IMR-90 (cell line): ENCODE data around the gene TMEM9. TPM values are rescaled to one million over a fixed set of nuclear protein-coding genes. Genes with fewer than 3 reads are reported as not detected.

Source experiments
- ATAC-seq: fragments of 200-7000 bp; cut with Tn5 transposase; 2 replicates; pipeline ENCODE4 v1.9.1; 2020; ENCODE audit warnings: low read depth, mild to moderate bottlenecking, moderate library complexity
- BruUV-seq: library from RNA; stranded (reverse); fragments of 400-500 nt; replicated peaks from 2 replicates; lab custom pipeline; 2021; lab: Mats Ljungman, UMichigan
- CTCF ChIA-PET: fragments of 300-600 bp; formaldehyde crosslinking; extraction: SDS; loops from one replicate; lab custom pipeline; 2021; ENCODE audit warnings: antibody characterized with exemption; lab: Yijun Ruan, JAX
- POLR2A ChIA-PET: fragments of 300-600 bp; sonication (Branson Sonifier 250); formaldehyde crosslinking; loops from one replicate; lab custom pipeline; 2022; ENCODE audit warnings: antibody characterized with exemption; ENCODE audit not compliant: unreplicated experiment; lab: Charles Lee
- DNase-seq: peaks from one replicate; pipeline ENCODE4 v3.0.0; 2013
- H2AFZ ChIP-seq: replicated peaks from 2 replicates; pipeline ENCODE3; 2013; ENCODE audit warnings: low read length, mild to moderate bottlenecking; ENCODE audit not compliant: poor library complexity
- H2AK5ac ChIP-seq: 2 replicates; pipeline ENCODE4 v1.6.1; 2013; ENCODE audit warnings: low read depth, low read length, inconsistent platforms
- H2AK9ac ChIP-seq: replicated peaks from 2 replicates; pipeline ENCODE3; 2013; ENCODE audit warnings: mild to moderate bottlenecking, low read depth, low read length, moderate library complexity; ENCODE audit not compliant: poor library complexity
- H2BK120ac ChIP-seq: 2 replicates; pipeline ENCODE4 v1.6.1; 2013; ENCODE audit warnings: low read depth, low read length, inconsistent platforms
- H2BK15ac ChIP-seq: 3 replicates; pipeline ENCODE4 v1.6.1; 2013; ENCODE audit warnings: low read depth, low read length, inconsistent platforms
- H2BK20ac ChIP-seq: 2 replicates; pipeline ENCODE4 v1.6.1; 2013; ENCODE audit warnings: low read depth, mild to moderate bottlenecking, inconsistent platforms, low read length, moderate library complexity
- H2BK5ac ChIP-seq: 2 replicates; pipeline ENCODE4 v1.6.1; 2013; ENCODE audit warnings: mild to moderate bottlenecking, low read depth, low read length, inconsistent platforms; ENCODE audit not compliant: poor library complexity, severe bottlenecking
- H3K14ac ChIP-seq: replicated peaks from 2 replicates; pipeline ENCODE4 v1.6.1; 2013; ENCODE audit warnings: low read depth, low read length, inconsistent platforms
- H3K18ac ChIP-seq: 2 replicates; pipeline ENCODE4 v1.6.1; 2013; ENCODE audit warnings: low read depth, low read length, control low read depth
- H3K23ac ChIP-seq: 2 replicates; pipeline ENCODE4 v1.6.1; 2013; ENCODE audit warnings: low read depth, low read length, inconsistent platforms
- H3K27ac ChIP-seq: 2 replicates; pipeline ENCODE4 v1.5.1; 2013; ENCODE audit warnings: mild to moderate bottlenecking, control low read depth, low read length; ENCODE audit not compliant: insufficient read depth
- H3K27me3 ChIP-seq: 2 replicates; pipeline ENCODE4 v1.6.1; 2013; ENCODE audit warnings: low read length; ENCODE audit not compliant: control insufficient read depth, insufficient read depth
- H3K36me3 ChIP-seq: 2 replicates; pipeline ENCODE4 v1.6.1; 2013; ENCODE audit warnings: low read length, mixed read lengths; ENCODE audit not compliant: control insufficient read depth, insufficient read depth
- H3K4ac ChIP-seq: 2 replicates; pipeline ENCODE4 v1.6.1; 2013; ENCODE audit warnings: low read depth, low read length, inconsistent platforms
- H3K4me1 ChIP-seq: 2 replicates; pipeline ENCODE4 v1.6.1; 2013; ENCODE audit warnings: low read length, mixed read lengths; ENCODE audit not compliant: control insufficient read depth, insufficient read depth
- H3K4me2 ChIP-seq: 2 replicates; pipeline ENCODE4 v1.6.1; 2013; ENCODE audit warnings: low read depth, mild to moderate bottlenecking, control low read depth, low read length, moderate library complexity
- H3K4me3 ChIP-seq: 2 replicates; pipeline ENCODE4 v1.5.1; 2013; ENCODE audit warnings: low read depth, mild to moderate bottlenecking, control low read depth, low read length, moderate library complexity; ENCODE audit not compliant: insufficient read depth
- H3K56ac ChIP-seq: 2 replicates; pipeline ENCODE4 v1.6.1; 2013; ENCODE audit warnings: low read length, inconsistent platforms; ENCODE audit not compliant: insufficient read depth; ENCODE audit errors: extremely low read depth
- H3K79me1 ChIP-seq, 2 experiments: 2 replicates each; pipeline ENCODE4 v1.6.1; 2013; ENCODE audit warnings: low read length in 2 of 2, inconsistent platforms in 1 of 2, low read depth in 1 of 2
- H3K9ac ChIP-seq: 2 replicates; pipeline ENCODE4 v1.6.1; 2013; ENCODE audit warnings: low read depth, low read length, control low read depth
- H3K9me1 ChIP-seq: 2 replicates; pipeline ENCODE4 v1.6.1; 2013; ENCODE audit warnings: low read length, inconsistent platforms; ENCODE audit not compliant: insufficient read depth
- H3K9me3 ChIP-seq: 2 replicates; pipeline ENCODE4 v1.6.1; 2013; ENCODE audit warnings: low read length; ENCODE audit not compliant: control insufficient read depth, insufficient read depth
- H4K20me1 ChIP-seq: 2 replicates; pipeline ENCODE4 v1.6.1; 2013; ENCODE audit warnings: low read length, inconsistent platforms; ENCODE audit not compliant: insufficient read depth
- H4K5ac ChIP-seq: 2 replicates; pipeline ENCODE4 v1.6.1; 2013; ENCODE audit warnings: mild to moderate bottlenecking, low read depth, low read length, control low read depth
- H4K8ac ChIP-seq, 2 experiments: 2 replicates each; pipeline ENCODE4 v1.6.1; 2013; ENCODE audit warnings: low read depth in 2 of 2, low read length in 2 of 2, control low read depth in 1 of 2, inconsistent platforms in 1 of 2
- H4K91ac ChIP-seq: 2 replicates; pipeline ENCODE4 v1.6.1; 2013; ENCODE audit warnings: low read depth, low read length, inconsistent platforms; ENCODE audit not compliant: insufficient read depth
- SMC3 ChIP-seq: fragments of 150-350 bp; IDR thresholded peaks from 2 replicates; pipeline ENCODE4 v1.6.1; 2016; ENCODE audit warnings: low read depth, mild to moderate bottlenecking, antibody characterized with exemption, low read length, moderate library complexity
- WGBS, 2 experiments: methylation state at CpG; one replicate each; pipeline versions ENCODE4 v1.1.5 to v1.1.7; 2013; ENCODE audit warnings: missing lambda C conversion rate in 2 of 2; ENCODE audit not compliant: insufficient read length in 1 of 2; ENCODE audit errors: extremely low coverage in 2 of 2; 5-methylcytosine and 5-hydroxymethylcytosine counted together
- dilution Hi-C: fragments of 300-500 bp; cut with HindIII; formaldehyde crosslinking; loops from one replicate; pipeline ENCODE4 v1.14.3; 2018; ENCODE audit warnings: low sequenced_read_pairs; ENCODE audit not compliant: unreplicated experiment
- in situ Hi-C: fragments of 300-500 bp; cut with MboI; formaldehyde crosslinking; loops from 3 replicates; pipeline ENCODE4 v1.14.3; 2019; ENCODE audit warnings: low sequenced_read_pairs, inconsistent platforms, mixed read lengths
- intact Hi-C: fragments of 100-400 bp; cut with micrococcal nuclease; formaldehyde crosslinking; loops from 2 replicates; pipeline ENCODE4 v1.10.0; 2022
- polyA plus RNA-seq, 3 experiments: library from polyadenylated mRNA; depleted of rRNA; stranded (reverse); fragments of >200 nt; gene quantifications; 2 replicates each; pipeline ENCODE4 v1.2.3, GENCODE V29; 2012; ENCODE audit warnings: low replicate concordance in 1 of 3
- total RNA-seq: library from RNA; depleted of rRNA; stranded (reverse); fragments of >200 nt; gene quantifications from 2 replicates; pipeline ENCODE4 v1.2.3, GENCODE V29; 2012

TMEM9 gene
- total and polyA plus RNA-seq, 2 of the 4 experiments (the other 2 are of a cell fraction), result 76.7 to 107 TPM

GRCh38 chr1:201143726-201144635 is 10.3 kb downstream of the TMEM9 start:
- in situ Hi-C loops, result no loop called here
- peaks cover 10% of the 10 kb centered on the region; the same call in 1 of the 2 replicates for H4K20me1 ChIP-seq
- 0 out of 2 replicates have a peak, but pooled peaks cover 5% of the 10 kb centered on the region for H3K9me1 ChIP-seq
- no peaks in the 10 kb centered on the region for H3K9me3 ChIP-seq
- H2BK20ac ChIP-seq, result no peak overlapping the region
- no peak overlapping the region for H2BK120ac ChIP-seq
- H3K4ac ChIP-seq, result no peak overlapping the region
- DNase-seq (no peak), ATAC-seq (no peak)
- H2AFZ ChIP-seq, result no peak overlapping the region
- no peak overlapping the region for H3K18ac ChIP-seq
- no peak overlapping the region for H2BK5ac ChIP-seq
- dilution Hi-C loops, result no loop called here
- BruUV-seq, result no TSS peak
- no peak overlapping the region for H2AK9ac ChIP-seq
- no peak overlapping the region for H3K23ac ChIP-seq
- H2AK5ac ChIP-seq, result no peak overlapping the region
- no peak overlapping the region for H3K14ac ChIP-seq
- ChIA-PET POLR2A (no interaction called here), CTCF (interaction anchor here (0.8 kb wide), 1 partner anchor 44 kb away, joined by 3 read pairs; no protein-coding TSS in a partner anchor)
- H3K27ac ChIP-seq, result no peak overlapping the region
- H3K4me2 ChIP-seq, result no peak overlapping the region
- WGBS, 2 experiments, result 87% methylated on average over 7 of the region's 18 CpGs; no CpG with 5 or more reads in 1 of the 2 experiments
- no peak overlapping the region for H3K9ac ChIP-seq
- TF ChIP-seq SMC3, result no peak
- no peak overlapping the region for H3K4me3 ChIP-seq
- H3K27me3 ChIP-seq, result no peaks in the 10 kb centered on the region
- peaks cover 0 to 11% of the 10 kb centered on the region in 2 experiments; a peak in 2 of 4 replicates for H3K79me1 ChIP-seq
- no peaks in the 10 kb centered on the region; the same call in 1 of the 2 replicates for H3K4me1 ChIP-seq
- no peak overlapping the region for H3K56ac ChIP-seq
- intact Hi-C loops, result no loop called here
- no peak overlapping the region for H4K8ac ChIP-seq
- H4K5ac ChIP-seq, result no peak overlapping the region
- H3K36me3 ChIP-seq, result peaks cover 80% of the 10 kb centered on the region
- no peak overlapping the region for H4K91ac ChIP-seq
- no peak overlapping the region for H2BK15ac ChIP-seq
